Measurements from ENCODE around the gene LSS. TPM values are rescaled to one million over a fixed set of nuclear protein-coding genes. Genes with fewer than 3 reads are reported as not detected.

Gene LSS
- 26.7 and 90.5 TPM in 2 replicates for total RNA-seq (ENCODE audit: low replicate concordance)

GRCh38 chr21:46228345-46229051, at the start of gene LSS:
Gene LSS, minus strand, starts transcription at chr21:46228774. Its CDS starts 29 bp downstream, at chr21:46228745.
- H3K9me3 ChIP-seq (ENCODE audit: low read depth): peaks cover 3% of the 10 kb centered on the region
- peaks cover 47% of the 10 kb centered on the region for H3K79me2 ChIP-seq (ENCODE audit: low read depth)
- Mint-ChIP-seq H3K36me3 (peaks cover 54% of the 10 kb centered on the region), H3K4me1 (peaks cover 39% of the 10 kb centered on the region), H3K27ac (peak within 1 kb of the TSS; percentile 98), H3K27me3 (ENCODE audit: insufficient read depth, low read depth) (peaks cover 14% of the 10 kb centered on the region), H3K4me3 (peak within 1 kb of the TSS; percentile 92), H3K9me3 (peaks cover 43% of the 10 kb centered on the region)
- H3K27me3 ChIP-seq: no peaks in the 10 kb centered on the region
- TF ChIP-seq EZH2 (IDR thresholded peaks at IDR 0.05) (no peak), EZH2phosphoT487 (IDR thresholded peaks at IDR 0.05) (no peak)
- TF ChIP-seq, protein P1, sequence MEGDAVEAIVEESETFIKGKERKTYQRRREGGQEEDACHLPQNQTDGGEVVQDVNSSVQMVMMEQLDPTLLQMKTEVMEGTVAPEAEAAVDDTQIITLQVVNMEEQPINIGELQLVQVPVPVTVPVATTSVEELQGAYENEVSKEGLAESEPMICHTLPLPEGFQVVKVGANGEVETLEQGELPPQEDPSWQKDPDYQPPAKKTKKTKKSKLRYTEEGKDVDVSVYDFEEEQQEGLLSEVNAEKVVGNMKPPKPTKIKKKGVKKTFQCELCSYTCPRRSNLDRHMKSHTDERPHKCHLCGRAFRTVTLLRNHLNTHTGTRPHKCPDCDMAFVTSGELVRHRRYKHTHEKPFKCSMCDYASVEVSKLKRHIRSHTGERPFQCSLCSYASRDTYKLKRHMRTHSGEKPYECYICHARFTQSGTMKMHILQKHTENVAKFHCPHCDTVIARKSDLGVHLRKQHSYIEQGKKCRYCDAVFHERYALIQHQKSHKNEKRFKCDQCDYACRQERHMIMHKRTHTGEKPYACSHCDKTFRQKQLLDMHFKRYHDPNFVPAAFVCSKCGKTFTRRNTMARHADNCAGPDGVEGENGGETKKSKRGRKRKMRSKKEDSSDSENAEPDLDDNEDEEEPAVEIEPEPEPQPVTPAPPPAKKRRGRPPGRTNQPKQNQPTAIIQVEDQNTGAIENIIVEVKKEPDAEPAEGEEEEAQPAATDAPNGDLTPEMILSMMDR (IDR thresholded peaks at IDR 0.05): no peak
- H3K4me1 ChIP-seq: peaks cover 15% of the 10 kb centered on the region
- peaks cover 14% of the 10 kb centered on the region for H3K36me3 ChIP-seq
- H3K27ac ChIP-seq: peak within 1 kb of the TSS; percentile 82
- peaks cover 23% of the 10 kb centered on the region for H3F3A ChIP-seq (ENCODE audit: low read depth)
- H4K20me1 ChIP-seq (ENCODE audit: low read depth): no peaks in the 10 kb centered on the region
- peak; percentile 99 for DNase-seq (ENCODE audit: low spot score)
- peak within 1 kb of the TSS; percentile 70 for H3K4me3 ChIP-seq
- peak within 1 kb of the TSS; percentile 9 for H3K9ac ChIP-seq
- H2AFZ ChIP-seq (replicated peaks): peak within 1 kb of the TSS; percentile 88
- H3K4me2 ChIP-seq: peak within 1 kb of the TSS; percentile 90

GRCh38 chr21:46274797-46275390, 46.3 kb upstream of the LSS start:
- H3K4me3 ChIP-seq: no peak overlapping the region
- H3K9ac ChIP-seq: no peak overlapping the region
- H3K79me2 ChIP-seq (ENCODE audit: low read depth): no peaks in the 10 kb centered on the region
- no peak for DNase-seq (ENCODE audit: low spot score)
- Mint-ChIP-seq H3K9me3 (no peaks in the 10 kb centered on the region), H3K36me3 (peaks cover 43% of the 10 kb centered on the region), H3K4me1 (no peaks in the 10 kb centered on the region), H3K4me3 (no peak overlapping the region), H3K27me3 (ENCODE audit: insufficient read depth, low read depth) (peaks cover 3% of the 10 kb centered on the region), H3K27ac (no peak overlapping the region)
- H3K4me2 ChIP-seq: no peak overlapping the region
- H3K27ac ChIP-seq: no peak overlapping the region
- no peak overlapping the region for H2AFZ ChIP-seq (replicated peaks)
- H3K4me1 ChIP-seq: no peaks in the 10 kb centered on the region
- no peaks in the 10 kb centered on the region for H3F3A ChIP-seq (ENCODE audit: low read depth)
- TF ChIP-seq EZH2 (IDR thresholded peaks at IDR 0.05) (no peak), EZH2phosphoT487 (IDR thresholded peaks at IDR 0.05) (no peak)
- TF ChIP-seq, protein P1 (IDR thresholded peaks at IDR 0.05): no peak
- H3K36me3 ChIP-seq: no peaks in the 10 kb centered on the region
- no peaks in the 10 kb centered on the region for H3K9me3 ChIP-seq (ENCODE audit: low read depth)
- peaks cover 4% of the 10 kb centered on the region for H4K20me1 ChIP-seq (ENCODE audit: low read depth)
- no peaks in the 10 kb centered on the region for H3K27me3 ChIP-seq

DNA sequence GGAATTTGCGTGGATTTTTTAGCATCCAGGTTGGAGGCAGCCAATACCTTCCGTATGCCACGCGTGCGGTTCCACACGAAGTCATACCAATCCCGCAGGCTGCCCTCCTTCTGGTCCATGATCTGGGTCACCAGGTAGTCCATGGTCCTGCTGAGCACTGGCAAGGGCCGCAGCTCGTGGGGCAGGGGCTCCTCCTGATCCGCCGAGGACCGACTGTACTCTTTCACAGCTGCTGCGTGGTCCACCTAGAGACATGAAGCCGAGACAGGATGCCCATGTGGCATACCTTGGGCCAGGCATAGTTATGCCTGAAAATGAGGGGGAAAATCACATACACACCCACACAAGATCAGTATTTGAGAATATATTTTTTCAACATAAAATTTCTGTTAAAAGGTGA, 44.8 kb upstream of the LSS start:
- no peak for DNase-seq (ENCODE audit: low spot score)
- H3K9ac ChIP-seq: no peak overlapping the region
- Mint-ChIP-seq H3K4me3 (no peak overlapping the region), H3K4me1 (no peaks in the 10 kb centered on the region), H3K27me3 (ENCODE audit: insufficient read depth, low read depth) (peaks cover 3% of the 10 kb centered on the region), H3K36me3 (peaks cover 37% of the 10 kb centered on the region), H3K9me3 (no peaks in the 10 kb centered on the region), H3K27ac (no peak overlapping the region)
- H3K36me3 ChIP-seq: no peaks in the 10 kb centered on the region
- TF ChIP-seq EZH2phosphoT487 (IDR thresholded peaks at IDR 0.05) (no peak), EZH2 (IDR thresholded peaks at IDR 0.05) (no peak)
- TF ChIP-seq, protein P1 (IDR thresholded peaks at IDR 0.05): no peak
- no peaks in the 10 kb centered on the region for H3K27me3 ChIP-seq
- H3K9me3 ChIP-seq (ENCODE audit: low read depth): no peaks in the 10 kb centered on the region
- H3K27ac ChIP-seq: no peak overlapping the region
- H2AFZ ChIP-seq (replicated peaks): no peak overlapping the region
- H3K4me3 ChIP-seq: no peak overlapping the region
- no peak overlapping the region for H3K4me2 ChIP-seq
- no peaks in the 10 kb centered on the region for H3K4me1 ChIP-seq
- no peaks in the 10 kb centered on the region for H3F3A ChIP-seq (ENCODE audit: low read depth)
- H3K79me2 ChIP-seq (ENCODE audit: low read depth): no peaks in the 10 kb centered on the region
- peaks cover 7% of the 10 kb centered on the region for H4K20me1 ChIP-seq (ENCODE audit: low read depth)

Measured in neural progenitor cell (in vitro differentiated cells).